ENCODE results near the gene TMA7.

Gene TMA7

DNA sequence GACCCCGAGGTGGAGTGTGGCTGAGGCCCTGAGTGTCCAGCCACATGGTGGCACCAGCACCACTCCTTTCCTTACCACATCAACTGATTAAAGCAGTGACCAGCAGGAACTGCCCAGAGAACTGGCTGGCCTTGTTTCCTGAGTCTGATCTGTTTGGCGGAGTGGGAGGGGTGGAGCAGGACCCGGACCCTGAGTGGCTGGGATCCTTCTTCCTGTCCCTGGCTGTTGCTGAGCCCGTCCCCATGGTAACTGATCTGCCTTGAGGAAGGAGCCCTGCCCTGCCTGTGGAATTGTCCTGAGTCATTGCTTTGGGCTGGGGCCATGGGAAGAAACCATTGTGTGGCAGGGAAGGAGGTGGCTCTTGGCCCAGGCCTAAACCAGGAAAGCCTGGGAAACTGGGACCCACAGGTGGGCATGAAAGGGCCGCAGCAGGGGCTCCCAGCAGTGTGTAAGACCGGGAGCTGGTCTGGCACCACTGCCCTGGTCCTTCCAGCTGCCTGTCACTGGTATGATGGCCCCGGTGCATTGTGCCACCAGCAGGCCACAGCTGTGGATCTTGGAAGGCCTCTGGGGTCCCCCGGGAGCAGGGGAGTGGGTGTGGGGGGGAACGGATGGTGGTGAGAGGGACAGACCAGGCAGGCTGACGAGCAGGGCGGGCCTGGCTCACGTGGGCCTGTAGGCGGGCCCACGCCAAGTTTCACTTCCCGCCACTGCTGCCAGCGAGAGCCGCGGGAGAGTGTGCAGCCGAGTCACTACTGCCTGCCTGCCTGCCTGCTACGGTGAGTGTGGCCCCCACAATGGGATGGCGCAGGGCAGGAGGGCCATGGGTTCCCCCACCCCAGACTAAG is 25.7 kb downstream of the TMA7 start:
- Histone ChIP-seq H3K4me1 (ENCODE audit: control insufficient read depth in 1 of 2, insufficient read depth in 1 of 2, low read depth in 1 of 2, low read length in 1 of 2) (peaks cover 36 to 37% of the 10 kb centered on the region in 2 experiments), H3K27me3 (no peaks in the 10 kb centered on the region), H3K9me3 (no peaks in the 10 kb centered on the region), H3K4me3 (ENCODE audit: low read depth in 1 of 2, low read length in 1 of 2) (peak overlapping the region; percentile 63 to 67), H3K27ac (peak overlapping the region; percentile 97), H3K36me3 (peaks cover 59% of the 10 kb centered on the region)
- TF ChIP-seq, protein P1, sequence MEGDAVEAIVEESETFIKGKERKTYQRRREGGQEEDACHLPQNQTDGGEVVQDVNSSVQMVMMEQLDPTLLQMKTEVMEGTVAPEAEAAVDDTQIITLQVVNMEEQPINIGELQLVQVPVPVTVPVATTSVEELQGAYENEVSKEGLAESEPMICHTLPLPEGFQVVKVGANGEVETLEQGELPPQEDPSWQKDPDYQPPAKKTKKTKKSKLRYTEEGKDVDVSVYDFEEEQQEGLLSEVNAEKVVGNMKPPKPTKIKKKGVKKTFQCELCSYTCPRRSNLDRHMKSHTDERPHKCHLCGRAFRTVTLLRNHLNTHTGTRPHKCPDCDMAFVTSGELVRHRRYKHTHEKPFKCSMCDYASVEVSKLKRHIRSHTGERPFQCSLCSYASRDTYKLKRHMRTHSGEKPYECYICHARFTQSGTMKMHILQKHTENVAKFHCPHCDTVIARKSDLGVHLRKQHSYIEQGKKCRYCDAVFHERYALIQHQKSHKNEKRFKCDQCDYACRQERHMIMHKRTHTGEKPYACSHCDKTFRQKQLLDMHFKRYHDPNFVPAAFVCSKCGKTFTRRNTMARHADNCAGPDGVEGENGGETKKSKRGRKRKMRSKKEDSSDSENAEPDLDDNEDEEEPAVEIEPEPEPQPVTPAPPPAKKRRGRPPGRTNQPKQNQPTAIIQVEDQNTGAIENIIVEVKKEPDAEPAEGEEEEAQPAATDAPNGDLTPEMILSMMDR (IDR thresholded peaks at IDR 0.05), result peak; percentile 61

DNA sequence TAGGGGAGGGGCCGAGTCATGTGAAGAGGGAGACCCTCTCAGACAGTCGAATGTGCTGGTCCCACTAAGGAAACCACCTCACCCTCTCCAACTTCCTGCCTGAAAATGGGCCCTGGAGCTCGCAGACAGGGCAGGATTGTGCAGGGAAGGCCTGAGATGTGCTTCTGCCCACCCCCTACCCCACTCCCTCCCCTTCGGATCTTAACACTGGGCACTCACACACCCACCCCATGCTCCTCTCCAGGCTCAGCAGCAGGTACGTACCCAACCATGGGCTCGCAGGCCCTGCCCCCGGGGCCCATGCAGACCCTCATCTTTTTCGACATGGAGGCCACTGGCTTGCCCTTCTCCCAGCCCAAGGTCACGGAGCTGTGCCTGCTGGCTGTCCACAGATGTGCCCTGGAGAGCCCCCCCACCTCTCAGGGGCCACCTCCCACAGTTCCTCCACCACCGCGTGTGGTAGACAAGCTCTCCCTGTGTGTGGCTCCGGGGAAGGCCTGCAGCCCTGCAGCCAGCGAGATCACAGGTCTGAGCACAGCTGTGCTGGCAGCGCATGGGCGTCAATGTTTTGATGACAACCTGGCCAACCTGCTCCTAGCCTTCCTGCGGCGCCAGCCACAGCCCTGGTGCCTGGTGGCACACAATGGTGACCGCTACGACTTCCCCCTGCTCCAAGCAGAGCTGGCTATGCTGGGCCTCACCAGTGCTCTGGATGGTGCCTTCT is 26.5 kb downstream of the TMA7 start:
- TF ChIP-seq, protein P1 (IDR thresholded peaks at IDR 0.05), result no peak
- Histone ChIP-seq H3K27ac (peak overlapping the region; percentile 97), H3K9me3 (no peaks in the 10 kb centered on the region), H3K4me1 (ENCODE audit: control insufficient read depth in 1 of 2, insufficient read depth in 1 of 2, low read depth in 1 of 2, low read length in 1 of 2) (peaks cover 37 to 42% of the 10 kb centered on the region in 2 experiments), H3K36me3 (peaks cover 52% of the 10 kb centered on the region), H3K4me3 (ENCODE audit: low read depth in 1 of 2, low read length in 1 of 2) (peak overlapping the region; percentile 63 to 67), H3K27me3 (no peaks in the 10 kb centered on the region)

DNA sequence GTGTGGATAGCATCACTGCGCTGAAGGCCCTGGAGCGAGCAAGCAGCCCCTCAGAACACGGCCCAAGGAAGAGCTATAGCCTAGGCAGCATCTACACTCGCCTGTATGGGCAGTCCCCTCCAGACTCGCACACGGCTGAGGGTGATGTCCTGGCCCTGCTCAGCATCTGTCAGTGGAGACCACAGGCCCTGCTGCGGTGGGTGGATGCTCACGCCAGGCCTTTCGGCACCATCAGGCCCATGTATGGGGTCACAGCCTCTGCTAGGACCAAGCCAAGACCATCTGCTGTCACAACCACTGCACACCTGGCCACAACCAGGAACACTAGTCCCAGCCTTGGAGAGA is 27.0 kb downstream of the TMA7 start:
- TF ChIP-seq, protein P1 (IDR thresholded peaks at IDR 0.05), result no peak
- Histone ChIP-seq H3K27me3 (no peaks in the 10 kb centered on the region), H3K36me3 (peaks cover 52% of the 10 kb centered on the region), H3K9me3 (no peaks in the 10 kb centered on the region), H3K27ac (peak overlapping the region; percentile 97), H3K4me1 (ENCODE audit: control insufficient read depth in 1 of 2, insufficient read depth in 1 of 2, low read depth in 1 of 2, low read length in 1 of 2) (peaks cover 42 to 47% of the 10 kb centered on the region in 2 experiments), H3K4me3 (ENCODE audit: low read depth in 1 of 2, low read length in 1 of 2) (peak overlapping the region; percentile 63 to 67)

DNA sequence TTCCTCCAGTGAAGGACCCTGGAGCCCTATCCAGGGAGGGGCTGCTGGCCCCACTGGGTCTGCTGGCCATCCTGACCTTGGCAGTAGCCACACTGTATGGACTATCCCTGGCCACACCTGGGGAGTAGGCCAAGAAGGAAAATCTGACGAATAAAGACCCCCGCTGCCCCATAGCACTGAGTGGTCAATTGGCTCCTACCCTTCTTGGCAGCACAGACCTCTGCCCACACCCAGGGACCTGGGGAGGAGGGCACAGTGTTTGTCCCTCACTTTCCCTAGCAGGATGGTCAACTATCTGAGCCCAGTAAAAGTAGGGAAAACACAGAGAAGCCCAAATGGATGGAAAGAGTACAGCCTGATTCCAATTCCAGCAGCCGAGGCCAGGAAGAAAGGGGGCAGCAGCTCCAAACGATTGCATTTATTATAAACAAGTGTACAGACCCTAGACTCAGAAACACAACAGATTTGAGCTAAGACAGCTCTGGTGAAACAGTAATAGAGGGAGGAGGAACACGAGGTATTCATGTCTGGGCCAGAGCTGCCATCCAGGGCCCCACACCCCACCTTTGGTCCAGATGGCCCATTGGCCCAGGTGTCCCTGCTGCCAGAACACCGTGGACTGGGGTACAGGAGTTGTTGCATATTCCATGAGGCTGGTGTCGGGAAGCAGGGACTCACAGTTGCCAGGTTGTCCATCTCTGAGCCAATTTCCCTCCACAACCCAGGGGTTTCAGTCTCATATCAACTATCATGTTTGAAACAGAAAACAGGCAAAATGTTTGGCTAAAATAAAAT is 27.6 kb downstream of the TMA7 start:
- Histone ChIP-seq H3K27ac (peak overlapping the region; percentile 97), H3K4me3 (ENCODE audit: low read depth in 1 of 2, low read length in 1 of 2) (peak overlapping the region in 1 of 2 experiments; percentile 63), H3K4me1 (ENCODE audit: control insufficient read depth in 1 of 2, insufficient read depth in 1 of 2, low read depth in 1 of 2, low read length in 1 of 2) (peaks cover 48 to 53% of the 10 kb centered on the region in 2 experiments), H3K36me3 (peaks cover 52% of the 10 kb centered on the region), H3K9me3 (no peaks in the 10 kb centered on the region), H3K27me3 (no peaks in the 10 kb centered on the region)
- TF ChIP-seq, protein P1 (IDR thresholded peaks at IDR 0.05), result no peak

DNA sequence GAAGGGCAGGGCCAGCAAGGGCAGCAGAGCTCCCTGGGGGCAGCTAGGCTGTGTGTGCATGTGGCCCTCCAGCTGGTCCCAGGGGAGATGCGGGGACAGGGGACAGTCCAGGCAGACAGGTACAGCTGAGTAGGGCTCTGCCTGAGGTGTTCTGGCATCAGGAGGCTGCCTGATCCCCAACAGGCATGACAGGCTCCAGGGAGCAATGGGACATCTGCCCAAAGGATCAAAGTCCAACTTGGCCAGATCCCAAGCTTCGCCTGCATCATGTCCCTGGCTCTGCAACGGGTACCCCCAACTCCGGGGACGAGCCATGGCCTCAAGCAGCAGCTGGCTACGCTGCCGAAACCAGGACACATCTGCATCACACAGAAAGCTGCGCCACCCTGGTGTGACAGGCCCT is 28.3 kb downstream of the TMA7 start:
- H3K27ac ChIP-seq, result peak overlapping the region; percentile 97

More for the DNA sequence above, 28.3 kb downstream of the TMA7 start:
- Histone ChIP-seq H3K9me3 (no peaks in the 10 kb centered on the region), H3K27me3 (no peaks in the 10 kb centered on the region), H3K4me1 (ENCODE audit: control insufficient read depth in 1 of 2, insufficient read depth in 1 of 2, low read depth in 1 of 2, low read length in 1 of 2) (peaks cover 52 to 58% of the 10 kb centered on the region in 2 experiments), H3K36me3 (peaks cover 52% of the 10 kb centered on the region), H3K4me3 (ENCODE audit: low read depth in 1 of 2, low read length in 1 of 2) (no peak overlapping the region)
- TF ChIP-seq, protein P1 (IDR thresholded peaks at IDR 0.05), result no peak

Data from neutrophil (primary cell).